MV-4-11 (cell line): Measurements from ENCODE around the gene FGF19.

Source experiments
- DNase-seq: peaks from one replicate; lab custom pipeline; 2025; lab: John Stamatoyannopoulos, UW

Gene FGF19, protein sequence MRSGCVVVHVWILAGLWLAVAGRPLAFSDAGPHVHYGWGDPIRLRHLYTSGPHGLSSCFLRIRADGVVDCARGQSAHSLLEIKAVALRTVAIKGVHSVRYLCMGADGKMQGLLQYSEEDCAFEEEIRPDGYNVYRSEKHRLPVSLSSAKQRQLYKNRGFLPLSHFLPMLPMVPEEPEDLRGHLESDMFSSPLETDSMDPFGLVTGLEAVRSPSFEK

DNA sequence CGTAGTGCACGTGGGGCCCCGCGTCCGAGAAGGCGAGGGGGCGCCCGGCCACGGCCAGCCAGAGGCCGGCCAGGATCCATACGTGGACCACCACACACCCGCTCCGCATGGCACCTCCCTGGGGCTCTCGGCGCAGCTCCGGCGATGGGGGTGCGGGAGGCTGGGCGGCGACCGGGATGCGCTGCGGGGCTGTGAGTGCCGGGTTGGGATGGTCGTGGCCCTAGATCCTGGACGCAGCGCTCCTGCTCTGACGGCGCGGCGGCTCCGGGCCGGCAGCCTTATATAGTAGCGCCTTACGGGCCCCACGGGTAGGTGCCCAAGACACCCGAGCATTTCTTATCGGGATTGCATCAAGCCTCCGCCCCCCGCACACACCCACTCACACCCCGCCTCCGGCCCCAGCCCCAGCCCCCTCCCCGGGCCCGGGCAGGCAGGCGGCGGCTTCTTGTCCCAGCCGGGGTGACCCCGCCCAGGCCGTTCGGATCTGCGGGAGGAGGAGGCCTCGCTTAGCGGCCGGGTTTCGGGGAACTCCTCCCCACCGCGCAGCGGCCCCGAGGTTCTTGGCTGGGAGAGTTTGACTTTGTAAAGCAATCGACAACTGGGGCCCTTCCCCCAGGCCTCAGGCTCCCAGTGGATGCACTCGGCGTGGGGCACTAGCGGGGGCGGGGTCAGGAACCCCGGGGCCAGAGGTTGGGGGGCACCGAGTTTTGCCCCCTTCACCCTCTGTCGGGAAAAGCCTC is at the start of gene FGF19:
Gene FGF19, minus strand, starts transcription at position 255 of the 740 bp plus-strand sequence. Its CDS starts 146 bp downstream, at position 109.
- DNase-seq: no peak

DNA sequence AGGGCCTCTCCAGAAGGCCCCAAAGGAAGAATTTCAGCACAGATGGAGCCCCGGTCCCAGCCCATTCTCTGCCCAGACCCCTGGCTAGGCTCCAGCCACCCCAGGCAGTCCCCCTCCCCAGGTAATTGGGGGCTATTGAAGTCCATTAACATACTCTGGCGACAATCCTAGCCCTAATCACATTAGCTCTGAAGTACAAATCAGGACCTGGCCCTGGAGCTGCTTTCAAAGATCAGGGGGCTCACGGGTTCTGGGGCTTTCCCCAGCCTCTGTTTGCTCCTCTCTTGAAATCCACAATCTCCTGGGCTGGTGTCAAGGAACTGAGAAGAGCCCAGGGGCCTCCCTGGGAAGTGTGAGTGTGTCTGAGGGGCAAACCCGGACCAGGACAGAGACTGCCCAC is 49.1 kb upstream of the FGF19 start:
- DNase-seq: no peak

DNA sequence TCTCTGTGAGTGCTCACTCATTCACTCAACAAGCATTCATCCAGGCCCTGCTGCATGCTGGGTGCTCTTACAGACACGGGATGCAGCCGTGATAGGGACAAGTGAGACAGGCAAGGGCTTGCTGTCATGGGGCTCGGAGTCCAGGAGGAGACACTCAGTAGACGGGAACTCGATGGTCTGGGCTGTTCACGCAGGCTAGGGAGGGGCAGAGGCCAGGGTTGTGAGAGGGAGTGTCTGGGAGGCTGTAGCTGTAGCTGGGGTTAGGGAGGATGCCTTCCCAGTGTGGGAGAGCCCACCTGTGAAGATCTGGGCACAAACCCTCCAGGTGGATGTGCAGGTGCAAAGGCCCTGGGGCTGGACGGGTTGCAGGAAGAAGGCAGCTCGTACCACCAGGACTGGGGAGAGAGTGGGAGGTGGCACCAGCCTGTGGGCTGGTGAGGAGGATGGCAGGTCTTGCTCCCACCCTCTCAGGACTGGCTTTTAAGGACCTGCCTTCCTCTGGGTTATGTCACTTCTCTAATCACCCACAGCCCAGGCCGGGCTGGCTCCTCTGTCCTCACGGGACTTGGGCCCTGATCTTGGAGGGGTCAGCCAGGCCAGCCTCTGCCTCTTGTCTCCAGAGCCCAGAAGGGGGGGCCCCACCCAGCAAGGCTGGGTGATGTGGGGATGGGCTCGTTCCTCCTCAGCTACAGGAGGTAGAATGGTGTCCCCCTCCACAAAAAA is 47.2 kb upstream of the FGF19 start:
- DNase-seq: no peak

DNA sequence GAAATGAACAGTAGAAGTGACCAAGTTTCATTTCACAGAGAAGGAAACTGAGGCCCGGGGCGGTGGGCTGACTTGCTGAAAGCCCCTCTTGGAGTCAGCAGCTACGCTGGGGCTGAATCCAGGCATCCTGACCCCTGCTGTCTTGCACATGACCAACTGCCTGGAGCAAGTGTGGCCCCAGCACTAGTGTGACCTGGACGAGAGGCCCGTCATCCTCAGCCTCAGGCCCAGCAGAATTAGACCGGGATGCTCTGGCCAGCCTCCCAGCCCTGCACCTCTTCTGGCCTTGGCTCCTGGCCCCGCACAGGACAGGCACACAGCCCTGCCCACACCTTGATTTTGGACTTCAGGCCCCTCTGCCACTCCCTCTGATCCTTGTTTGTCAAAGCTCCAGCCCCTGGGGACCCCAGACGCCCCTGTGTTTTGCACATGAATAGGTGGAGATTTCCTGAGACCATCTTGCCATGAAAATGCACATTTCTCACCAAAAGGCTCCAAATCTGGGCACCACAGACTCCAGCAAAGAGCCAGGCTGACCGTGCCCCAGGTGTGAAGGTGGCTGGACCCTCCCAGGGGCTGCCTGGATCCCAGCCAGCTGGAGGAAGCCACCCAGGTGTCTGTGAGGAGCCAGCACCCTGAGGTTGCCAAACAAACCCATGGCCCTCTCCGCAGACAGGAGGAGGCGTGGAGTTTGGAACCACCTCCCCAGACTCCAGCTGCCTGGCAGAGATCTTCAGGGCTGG is 46.5 kb upstream of the FGF19 start:
- no peak for DNase-seq

DNA sequence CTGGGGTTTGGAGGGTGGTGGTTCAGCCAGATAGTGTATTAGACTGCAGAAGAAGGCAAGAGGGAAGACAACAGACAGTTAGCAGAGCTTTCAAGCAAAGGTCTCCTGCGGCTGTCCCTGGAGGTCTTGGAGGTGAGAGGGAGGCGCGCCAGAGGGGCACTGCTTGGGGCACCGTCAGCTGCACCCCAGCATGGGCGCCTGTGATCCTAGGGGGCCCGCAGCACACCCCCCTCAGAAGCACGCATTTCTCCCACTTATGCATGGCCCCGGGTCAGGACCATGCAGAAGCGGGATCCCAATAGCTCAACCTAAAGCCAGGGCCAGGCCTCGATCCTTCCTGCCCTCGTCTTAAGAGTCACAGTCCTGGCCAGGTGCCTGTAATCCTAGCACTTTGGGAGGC is 44.8 kb upstream of the FGF19 start:
- no peak for DNase-seq

DNA sequence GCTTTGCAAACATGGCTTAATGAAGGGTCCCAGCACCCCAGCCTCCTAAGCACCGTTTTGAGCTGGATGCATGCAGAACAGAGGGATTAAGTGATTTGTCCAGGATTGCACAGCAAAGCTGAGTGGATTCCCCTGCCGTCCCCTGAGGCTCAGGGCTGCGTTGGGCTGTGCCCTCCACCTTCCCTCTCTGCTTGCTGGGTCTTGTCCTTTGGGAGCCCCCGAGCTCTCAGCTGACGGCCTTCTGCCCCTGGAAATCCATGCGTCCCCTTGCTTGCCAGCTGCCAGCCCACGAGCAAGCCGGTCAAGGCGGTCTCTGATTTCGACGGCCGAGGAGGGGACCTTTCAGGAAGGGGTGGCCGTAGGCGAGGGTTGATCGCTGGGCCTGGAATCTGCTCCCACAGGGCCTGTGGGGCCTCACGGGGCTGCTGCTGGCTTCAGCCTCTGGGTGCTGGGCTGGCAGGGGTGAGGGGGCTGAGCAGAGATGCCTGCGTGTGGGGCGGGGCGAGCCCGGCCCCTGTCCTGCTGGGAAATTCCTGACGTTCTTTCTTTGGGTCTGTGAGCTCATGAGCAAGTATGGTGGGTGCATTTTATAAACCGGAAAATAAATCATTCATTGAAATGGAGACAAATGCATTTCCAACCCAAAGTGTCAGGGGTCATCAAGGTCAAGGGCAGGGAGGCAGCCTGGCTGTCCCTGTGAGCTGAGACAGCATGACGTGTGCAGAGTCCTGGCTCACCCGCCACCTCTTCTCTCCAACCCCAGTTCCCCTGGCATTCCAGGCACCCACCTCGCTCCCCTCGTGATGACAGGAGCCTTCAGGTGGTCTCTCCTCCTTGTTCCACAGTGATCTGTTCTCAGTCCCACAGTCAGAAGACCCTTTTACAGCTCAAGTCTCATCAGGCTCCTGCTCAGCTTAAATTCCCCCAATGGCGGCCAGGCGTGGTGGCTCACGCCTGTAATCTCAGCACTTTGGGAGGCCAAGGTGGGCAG is 43.2 kb upstream of the FGF19 start:
- DNase-seq: no peak

DNA sequence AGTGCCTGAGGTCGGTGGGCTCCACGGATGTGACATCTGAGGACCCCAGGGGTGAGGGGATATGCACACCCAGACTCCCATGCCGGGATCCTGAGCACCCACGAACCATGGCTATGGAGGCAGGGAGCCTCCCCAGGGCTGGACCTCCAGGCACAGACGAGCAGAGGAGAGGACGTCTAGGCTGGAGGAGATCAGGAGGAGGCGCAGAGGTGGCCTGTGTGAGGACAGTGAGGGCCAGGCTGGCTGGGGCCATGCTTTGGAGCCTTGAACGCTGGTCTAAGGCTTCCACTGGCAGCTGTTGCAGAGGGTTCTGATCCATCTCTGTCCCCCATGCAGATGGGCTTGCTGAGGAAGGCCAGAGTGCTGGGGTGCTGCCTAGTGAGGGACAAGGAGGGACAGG is 42.3 kb upstream of the FGF19 start:
- no peak for DNase-seq

DNA sequence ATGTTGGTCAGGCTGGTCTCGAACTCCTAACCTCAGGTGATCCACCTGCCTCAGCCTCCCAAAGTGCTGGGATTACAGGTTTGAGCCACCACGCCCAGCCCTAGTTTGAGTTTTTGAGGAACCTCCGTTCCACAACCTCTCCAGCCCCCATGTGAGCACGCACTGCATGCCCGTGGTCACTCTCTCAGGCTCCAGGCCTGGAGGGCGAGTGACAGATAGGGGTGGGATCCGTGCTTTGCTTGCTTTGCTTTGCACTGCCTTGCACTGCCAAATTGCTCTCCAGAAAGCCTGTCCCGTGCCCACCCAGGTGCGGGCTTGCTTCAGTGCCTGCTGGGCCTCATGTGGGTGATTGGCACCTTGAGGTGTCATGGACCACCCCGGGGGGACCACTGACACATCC is 41.4 kb upstream of the FGF19 start:
- DNase-seq: no peak

DNA sequence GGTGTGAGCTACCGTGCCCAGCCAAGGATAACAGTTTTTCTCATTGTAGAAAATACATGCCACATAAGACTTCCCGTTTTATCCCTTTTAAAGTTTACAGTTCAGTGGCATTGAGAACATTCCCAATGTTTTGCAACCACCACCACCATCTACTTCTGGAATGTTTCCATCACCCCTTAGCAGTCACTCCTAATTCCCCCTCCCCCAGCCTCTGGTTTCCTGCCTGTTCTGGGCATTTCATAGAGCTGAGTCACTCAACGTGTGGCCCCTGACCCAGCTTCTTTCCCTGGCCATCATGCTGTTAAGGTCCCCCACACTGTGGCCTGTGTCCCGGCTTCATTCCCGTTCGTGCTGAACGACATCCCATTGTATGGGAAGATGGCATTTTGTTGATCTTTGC is 40.6 kb upstream of the FGF19 start:
- DNase-seq: no peak

DNA sequence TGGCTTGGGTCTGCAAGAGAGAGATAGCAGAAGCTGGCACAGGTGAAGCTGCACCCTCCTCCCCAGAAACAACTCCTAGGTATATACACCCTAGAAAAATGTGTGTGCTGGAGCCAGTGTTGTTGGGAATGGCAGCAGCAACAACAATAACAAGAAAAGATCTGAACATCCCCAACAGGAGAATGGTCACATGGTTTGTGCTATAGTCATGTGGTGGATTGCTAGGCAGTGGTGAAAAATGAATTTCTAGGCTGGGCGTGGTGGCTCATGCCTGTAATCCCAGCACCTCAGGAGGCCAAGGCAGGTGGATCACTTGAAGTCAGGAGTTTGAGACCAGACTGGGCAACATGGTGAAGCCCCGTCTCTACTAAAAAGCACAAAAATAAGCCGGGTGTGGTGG is 31.0 kb upstream of the FGF19 start:
- no peak for DNase-seq

DNA sequence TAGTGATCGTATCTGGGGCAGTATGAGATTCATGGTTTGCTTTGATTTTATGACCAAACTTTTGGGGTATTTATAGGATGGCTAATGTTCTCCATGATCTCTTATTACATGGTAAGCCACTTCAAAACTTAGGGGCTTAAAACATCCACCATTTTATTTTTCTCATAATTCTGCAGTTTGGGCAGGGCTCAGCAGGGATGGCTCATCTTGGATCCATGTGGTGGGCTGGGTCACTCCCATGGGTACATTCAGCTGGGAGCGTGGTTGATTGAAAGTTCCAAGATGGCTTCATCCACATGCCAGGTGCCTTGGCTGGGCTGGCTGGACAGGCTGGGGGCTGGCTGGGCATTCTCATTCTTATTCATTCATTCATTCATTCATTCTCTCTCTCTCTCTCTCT is 30.5 kb upstream of the FGF19 start:
- DNase-seq: no peak

DNA sequence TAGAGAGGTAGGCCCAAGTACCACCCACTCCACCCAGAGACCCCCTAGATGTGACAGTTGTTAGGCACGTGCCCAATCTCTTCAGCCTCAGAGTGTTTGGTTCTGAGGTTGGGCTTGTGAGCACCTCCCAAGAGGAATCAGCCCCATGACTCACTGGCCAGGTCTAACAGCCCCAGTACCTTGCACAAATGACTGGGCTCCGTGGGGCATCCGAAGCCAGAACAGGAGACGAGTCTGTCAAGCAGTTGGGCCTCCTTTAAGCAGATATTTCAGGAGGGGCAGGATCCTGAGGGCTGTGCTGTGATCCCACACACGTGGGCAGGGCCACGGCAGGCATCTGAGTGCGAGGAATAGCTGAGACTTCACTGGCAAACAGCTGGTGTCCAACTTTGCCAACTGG is 29.1 kb upstream of the FGF19 start:
- no peak for DNase-seq

DNA sequence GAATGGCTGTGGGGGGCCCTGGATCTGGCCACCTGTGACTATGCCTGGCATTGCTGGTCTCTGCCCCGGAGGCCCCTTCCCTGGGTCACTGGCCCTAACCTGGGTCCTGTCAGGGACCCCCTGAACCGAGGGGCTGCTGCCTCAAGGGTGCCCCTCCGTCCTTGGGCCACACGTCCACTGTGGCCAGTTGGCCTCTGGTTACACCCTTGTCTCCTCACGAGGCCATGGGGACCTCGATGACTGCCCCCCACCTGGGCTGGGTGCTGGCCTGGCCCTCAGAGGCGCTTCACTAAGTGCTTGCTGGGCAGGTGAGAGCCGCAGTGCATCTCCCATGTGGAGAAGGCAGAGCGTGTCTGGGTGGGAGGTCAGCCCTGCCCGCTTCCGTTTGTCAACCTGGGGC is 27.3 kb upstream of the FGF19 start:
- no peak for DNase-seq

DNA sequence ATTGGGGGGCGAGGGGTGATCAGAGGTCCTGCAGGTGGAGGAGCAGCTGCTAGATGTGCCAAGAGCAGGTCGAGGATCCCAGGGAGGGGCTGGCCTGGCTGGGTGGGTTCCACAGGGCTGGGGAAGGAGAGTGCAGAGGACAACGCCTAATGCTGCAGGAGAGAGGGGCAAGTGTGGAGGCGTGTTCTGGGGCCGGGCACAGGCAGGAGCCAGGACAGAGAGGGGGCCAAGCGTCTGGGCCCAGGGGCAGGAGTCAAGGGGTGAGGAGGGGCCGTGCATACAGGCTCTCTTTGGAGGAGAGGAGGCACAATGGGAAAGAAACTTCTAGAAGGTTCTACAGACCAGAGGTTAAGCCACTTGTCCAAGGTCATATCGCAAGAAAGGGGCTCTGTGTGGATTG is 26.7 kb upstream of the FGF19 start:
- DNase-seq: no peak

DNA sequence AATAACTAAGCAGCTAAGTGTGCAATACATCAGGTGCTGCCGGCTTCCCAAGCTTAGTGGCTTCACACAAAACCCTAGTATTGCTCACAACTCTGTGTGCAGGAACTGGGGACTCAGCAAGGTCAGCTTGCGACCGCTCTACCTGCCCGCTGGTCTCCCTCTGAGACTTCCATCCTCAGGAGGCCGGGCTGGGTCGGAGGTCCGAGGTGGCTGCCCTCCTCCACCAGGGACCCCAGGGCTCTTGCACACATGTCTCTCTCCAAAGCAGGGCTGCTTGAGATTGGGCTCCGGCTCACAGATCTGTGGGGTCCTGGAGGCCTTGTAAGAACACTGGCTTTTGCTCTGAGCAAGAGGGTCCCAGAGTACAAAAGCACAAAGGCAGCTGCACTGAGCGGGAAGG is 25.4 kb upstream of the FGF19 start:
- DNase-seq: no peak

DNA sequence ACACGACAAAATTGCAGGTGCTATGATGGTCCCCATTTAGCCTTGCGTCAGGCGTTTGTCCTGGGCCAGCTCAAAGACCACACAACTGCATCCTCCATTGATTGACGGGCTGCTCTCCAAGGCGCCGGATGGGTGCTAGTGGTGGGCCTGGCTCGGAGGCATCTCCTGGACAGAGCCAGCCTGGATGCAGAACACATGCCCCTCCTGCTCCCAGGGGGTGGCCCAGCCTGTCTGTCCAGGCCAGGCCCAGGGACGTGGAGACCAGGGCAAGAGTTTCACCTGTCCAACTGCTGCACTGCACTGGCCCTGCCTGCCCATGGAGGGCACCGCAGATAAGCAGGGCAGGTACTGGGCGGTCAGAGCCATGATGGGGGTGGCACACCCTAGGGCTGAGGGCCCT is 23.4 kb upstream of the FGF19 start:
- no peak for DNase-seq

DNA sequence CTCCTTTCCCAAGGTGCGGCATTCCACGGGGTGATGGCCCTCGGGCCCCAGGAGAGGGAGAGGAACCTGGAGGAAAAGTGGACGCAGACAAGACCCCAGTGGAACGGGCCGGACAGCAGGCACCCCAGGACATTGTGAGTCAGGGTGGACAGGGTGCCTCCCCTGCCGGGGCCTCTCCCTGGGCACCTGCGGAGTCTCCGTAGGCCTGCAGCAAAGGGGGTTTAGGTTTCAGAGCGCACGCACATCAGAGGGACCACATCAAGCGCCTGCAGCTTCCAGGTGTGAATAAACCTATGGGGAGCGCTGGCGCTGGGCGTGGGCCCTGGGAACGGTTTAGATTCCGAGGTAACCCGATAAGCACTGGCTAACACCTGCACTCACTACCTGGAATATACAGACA is 22.7 kb upstream of the FGF19 start:
- DNase-seq: no peak

DNA sequence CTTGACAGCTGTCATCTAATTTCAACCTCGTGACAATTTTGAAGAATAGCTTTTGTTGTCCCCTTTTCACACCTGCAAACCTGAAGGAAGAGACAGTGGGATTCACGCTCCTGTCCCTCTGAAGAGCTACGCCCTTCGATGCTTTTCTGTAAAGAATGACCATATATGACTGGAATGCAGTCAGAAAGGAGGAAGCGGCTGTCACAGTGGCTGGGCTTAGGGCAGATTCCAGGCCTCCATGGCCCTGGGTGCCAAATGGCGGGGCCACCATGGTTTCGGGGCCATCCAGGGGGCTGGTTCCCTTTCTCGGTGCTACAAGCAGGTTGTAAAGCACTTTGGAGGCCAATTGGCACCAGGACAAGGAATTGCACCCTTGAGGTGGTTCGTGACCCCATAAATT is 22.2 kb upstream of the FGF19 start:
- no peak for DNase-seq

DNA sequence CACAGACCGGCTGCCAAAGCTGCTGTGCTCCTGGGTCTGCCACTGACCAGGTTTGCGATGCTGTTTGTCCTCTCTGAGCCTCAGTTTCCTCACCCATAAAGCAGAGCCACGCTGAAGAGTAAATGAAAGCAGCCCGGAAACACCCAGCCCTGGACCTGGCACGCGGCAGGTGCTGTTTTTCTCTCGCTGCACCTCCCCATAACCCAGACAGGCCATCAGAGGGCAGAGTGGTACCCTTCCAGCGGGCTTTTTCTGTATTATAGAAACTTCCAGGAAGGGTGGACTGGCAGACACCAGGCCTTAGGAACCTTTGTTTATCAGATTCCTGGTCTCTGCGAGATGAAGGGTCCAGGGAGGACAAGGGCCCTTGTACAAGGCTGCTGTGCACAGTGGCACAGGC is 17.9 kb upstream of the FGF19 start:
- no peak for DNase-seq

DNA sequence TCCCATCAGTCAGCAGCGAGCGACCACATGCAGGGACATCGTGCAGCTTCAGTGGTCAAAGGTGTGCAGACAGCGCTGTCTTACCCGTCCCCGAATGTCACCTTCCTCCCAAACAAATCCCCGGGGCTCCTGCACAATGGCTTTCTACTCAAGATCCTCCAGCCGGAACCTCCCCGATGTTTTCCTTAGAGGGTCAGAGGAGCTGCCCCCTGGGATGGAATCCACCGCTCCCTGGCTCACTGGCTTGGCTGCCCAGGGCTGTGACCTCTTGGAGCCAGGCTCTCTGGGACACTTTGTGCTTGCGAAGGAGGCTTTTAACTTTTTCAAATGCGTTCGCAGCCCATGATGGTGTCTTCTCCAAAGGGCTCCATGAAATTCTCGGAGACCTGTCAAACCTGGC is 17.3 kb upstream of the FGF19 start:
- DNase-seq: no peak

DNA sequence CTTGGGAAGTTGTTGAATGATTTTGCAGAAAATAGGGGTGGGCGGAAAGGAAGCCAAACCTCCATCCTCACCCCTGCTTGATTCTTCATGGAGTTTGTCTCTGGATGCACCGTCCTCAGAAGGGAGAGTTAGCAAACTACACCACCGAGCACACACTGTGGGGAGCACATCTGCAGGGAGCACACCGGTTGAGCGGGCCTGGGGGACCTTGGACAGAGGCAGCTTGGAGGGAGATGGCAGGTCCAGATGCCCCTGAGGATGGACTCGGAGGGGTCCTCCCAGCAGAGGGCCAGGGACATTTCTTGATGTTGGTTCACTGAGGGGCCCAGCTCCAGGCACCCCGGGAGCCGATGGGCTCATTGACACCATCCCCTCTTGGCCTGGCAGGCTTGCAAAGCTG is 15.1 kb upstream of the FGF19 start:
- no peak for DNase-seq
